ENCODE results near the gene RMDN3. TPM values are rescaled to one million over a fixed set of nuclear protein-coding genes. Genes with fewer than 3 reads are reported as not detected.

RMDN3 gene
- total RNA-seq, 2 donors from 2014 or later: 18.5 to 23.1 TPM

- no peaks in the 10 kb centered on the region for H3K9me3 Mint-ChIP-seq
- H3K27ac Mint-ChIP-seq: peak overlapping the region; percentile 3 to 75
- peaks cover 12 to 13% of the 10 kb centered on the region in 2 donors for H3K36me3 Mint-ChIP-seq
- DNase-seq (ENCODE audit: low spot score in 2 of 2) (no peak), ATAC-seq (peak; percentile 70 to 85)
These were observed 21.6 kb upstream of the RMDN3 start for GRCh38 chr15:40776537-40777141.

DNA sequence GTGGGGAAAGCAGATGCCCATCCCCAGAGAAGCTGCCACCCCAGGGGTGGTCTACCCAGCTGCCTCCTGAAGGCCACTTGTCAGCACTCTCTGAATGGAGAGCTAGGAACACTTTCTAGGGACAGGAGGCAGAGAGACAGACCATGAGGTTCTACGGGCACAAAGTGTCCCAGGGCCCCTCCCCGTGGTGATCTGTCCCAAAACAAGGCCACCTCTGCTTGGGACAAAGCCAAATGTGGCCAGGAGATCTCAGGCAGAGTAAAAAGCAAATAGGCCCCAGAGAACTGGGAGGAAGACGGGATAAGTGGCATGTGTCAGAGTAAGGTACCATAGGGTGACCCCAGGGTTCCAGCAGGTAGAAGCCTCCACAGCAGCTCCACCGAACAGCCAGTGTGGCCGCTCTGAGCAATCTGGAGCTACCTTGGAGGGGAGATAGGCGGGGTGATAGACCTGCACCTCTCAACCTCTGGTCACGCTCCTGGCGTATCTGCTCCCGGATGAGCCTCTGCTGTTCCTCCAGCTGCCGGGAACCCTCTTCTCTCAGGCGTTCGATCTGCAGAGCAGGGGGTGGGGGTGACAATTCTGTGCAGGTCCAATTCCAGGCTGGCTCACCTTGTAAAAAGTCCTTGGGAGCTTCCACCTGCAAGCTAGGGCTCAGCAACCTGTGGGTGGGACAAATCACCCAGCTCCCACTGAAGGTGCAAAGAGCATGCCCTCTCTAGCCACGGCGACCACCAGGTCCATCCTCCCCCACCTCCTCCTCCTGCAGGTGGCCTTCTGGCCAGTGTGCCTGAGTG is 20.9 kb upstream of the RMDN3 start:
- DNase-seq (ENCODE audit: low spot score in 2 of 2) (no peak), ATAC-seq (no peak)
- no peaks in the 10 kb centered on the region for H3K9me3 Mint-ChIP-seq
- H3K27ac Mint-ChIP-seq: peak overlapping the region; percentile 3 to 75
- H3K36me3 Mint-ChIP-seq: peaks cover 12 to 13% of the 10 kb centered on the region in 2 donors

DNA sequence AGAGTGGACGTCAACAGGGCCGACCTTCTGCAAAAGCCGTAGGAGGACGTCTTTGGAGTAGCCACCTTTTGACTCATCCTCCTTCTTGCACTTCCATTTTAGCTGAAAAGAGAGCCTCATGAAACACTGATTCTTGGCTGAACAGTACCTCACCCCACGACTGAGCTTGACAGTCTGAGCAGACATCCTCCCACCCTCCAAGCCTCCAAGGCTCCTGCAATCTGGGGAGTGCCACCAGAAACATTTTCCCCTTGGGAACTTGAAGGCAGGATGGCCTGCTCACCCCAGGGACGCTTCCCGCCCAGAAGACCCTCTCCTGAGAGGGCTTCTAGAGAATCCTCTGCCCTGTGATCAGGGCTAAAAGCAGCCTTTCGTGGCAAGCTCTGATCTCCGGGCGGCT is 20.0 kb upstream of the RMDN3 start:
- no peaks in the 10 kb centered on the region for H3K9me3 Mint-ChIP-seq
- DNase-seq (ENCODE audit: low spot score in 2 of 2): no peak
- H3K36me3 Mint-ChIP-seq: peaks cover 12 to 13% of the 10 kb centered on the region in 2 donors
- ATAC-seq: no peak
- H3K27ac Mint-ChIP-seq: peak overlapping the region in 1 of 2 donors; percentile 64

DNA sequence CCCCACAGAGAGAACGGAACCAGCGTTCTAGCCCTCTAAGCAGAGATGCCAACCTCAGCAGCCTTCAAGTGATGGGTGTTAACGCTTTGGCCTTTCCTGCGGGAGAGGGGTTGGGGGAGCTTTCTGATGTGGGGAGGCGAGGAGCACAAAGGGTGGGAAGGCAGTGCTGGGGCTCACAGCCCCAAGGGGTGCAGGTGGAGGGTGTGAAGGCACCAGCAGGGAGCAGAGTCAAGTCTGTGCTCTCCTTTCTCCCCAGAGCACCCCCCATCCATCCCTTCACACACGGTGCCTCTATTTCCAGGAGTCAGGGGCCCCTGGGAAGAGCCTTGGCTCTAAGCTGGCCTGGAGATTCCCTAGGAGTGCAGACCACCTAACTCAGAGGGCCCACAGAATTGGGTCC is 18.8 kb upstream of the RMDN3 start:
- ATAC-seq (no peak), DNase-seq (ENCODE audit: low spot score in 2 of 2) (no peak)
- no peaks in the 10 kb centered on the region for H3K9me3 Mint-ChIP-seq
- H3K27ac Mint-ChIP-seq: peak overlapping the region in 1 of 2 donors; percentile 64
- peaks cover 6 to 8% of the 10 kb centered on the region in 2 donors for H3K36me3 Mint-ChIP-seq

GRCh38 chr15:40773496-40773895 is 18.4 kb upstream of the RMDN3 start:
- H3K36me3 Mint-ChIP-seq: peaks cover 6 to 8% of the 10 kb centered on the region in 2 donors
- H3K9me3 Mint-ChIP-seq: no peaks in the 10 kb centered on the region
- peak overlapping the region in 1 of 2 donors; percentile 55 for H3K27ac Mint-ChIP-seq
- ATAC-seq (no peak), DNase-seq (ENCODE audit: low spot score in 2 of 2) (no peak)

- Mint-ChIP-seq H3K9me3 (no peaks in the 10 kb centered on the region), H3K27ac (no peak overlapping the region), H3K36me3 (peaks cover 6% of the 10 kb centered on the region in 2 donors)
- DNase-seq (ENCODE audit: low spot score in 2 of 2) (no peak), ATAC-seq (no peak)
These were observed 17.0 kb upstream of the RMDN3 start for GRCh38 chr15:40772014-40772413.

GRCh38 chr15:40771242-40771641 is 16.2 kb upstream of the RMDN3 start:
- Mint-ChIP-seq H3K27ac (peak overlapping the region in 1 of 2 donors; percentile 44), H3K9me3 (no peaks in the 10 kb centered on the region), H3K36me3 (no peaks in the 10 kb centered on the region)
- ATAC-seq: no peak
- DNase-seq (ENCODE audit: low spot score in 2 of 2): no peak

- DNase-seq (ENCODE audit: low spot score in 2 of 2): no peak
- Mint-ChIP-seq H3K36me3 (no peaks in the 10 kb centered on the region), H3K27ac (peak overlapping the region; percentile 84 to 88), H3K9me3 (no peaks in the 10 kb centered on the region)
- ATAC-seq: no peak
These were observed 15.2 kb upstream of the RMDN3 start for GRCh38 chr15:40770147-40770721.

- ATAC-seq (peak; percentile 63 to 76), DNase-seq (ENCODE audit: low spot score in 2 of 2) (peak; percentile 50 to 79)
- H3K36me3 Mint-ChIP-seq: no peaks in the 10 kb centered on the region
- H3K9me3 Mint-ChIP-seq: no peaks in the 10 kb centered on the region
- H3K27ac Mint-ChIP-seq: peak within 1 kb of the TSS; percentile 88 to 94
These were observed 14.5 kb upstream of the RMDN3 start, which contains the start of gene C15orf62 for GRCh38 chr15:40769274-40770146. C15orf62 (plus strand) TSS chr15:40769980; CDS start chr15:40770496, 516 bp downstream.

DNA sequence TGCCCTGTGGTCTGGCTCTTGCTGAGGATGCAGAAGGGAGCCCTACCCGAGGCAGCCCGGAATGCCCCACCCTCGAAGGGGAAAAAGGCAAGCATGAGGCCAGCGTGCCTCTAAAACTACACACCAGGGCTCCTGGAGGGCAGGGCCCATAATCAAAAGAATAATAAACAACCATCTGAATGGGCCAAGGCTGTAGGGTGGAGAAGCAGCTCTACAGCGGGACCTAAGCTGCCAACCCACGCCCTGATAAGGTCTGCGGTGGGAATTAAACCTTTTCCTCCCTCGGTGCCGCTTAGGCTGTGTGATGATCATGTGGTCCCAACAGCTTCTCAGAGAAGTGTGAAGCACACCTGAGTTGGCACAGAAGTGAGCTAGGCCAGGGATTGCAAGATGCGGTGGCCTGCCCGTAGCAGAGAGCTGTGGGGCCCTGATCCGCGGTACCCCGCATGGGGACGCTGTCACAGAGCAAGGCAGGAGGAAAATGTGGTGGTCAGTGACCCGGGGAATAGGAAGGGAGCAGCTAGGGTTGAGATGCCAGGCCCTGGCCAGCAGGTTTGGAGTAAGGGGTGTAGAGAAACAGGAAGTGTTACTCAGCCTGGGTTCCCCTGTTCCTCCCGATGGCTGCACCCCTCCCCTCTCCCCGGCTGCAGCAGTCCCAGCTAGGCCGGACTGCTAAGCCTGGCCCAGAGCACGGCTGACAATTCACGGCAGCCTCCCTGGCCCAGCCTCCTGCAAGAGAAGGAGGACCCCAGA is 13.6 kb upstream of the RMDN3 start:
- Mint-ChIP-seq H3K27ac (peak overlapping the region; percentile 88 to 94), H3K36me3 (no peaks in the 10 kb centered on the region), H3K9me3 (no peaks in the 10 kb centered on the region)
- ATAC-seq (peak in 1 of 2 donors; percentile 23), DNase-seq (ENCODE audit: low spot score in 2 of 2) (no peak)

DNA sequence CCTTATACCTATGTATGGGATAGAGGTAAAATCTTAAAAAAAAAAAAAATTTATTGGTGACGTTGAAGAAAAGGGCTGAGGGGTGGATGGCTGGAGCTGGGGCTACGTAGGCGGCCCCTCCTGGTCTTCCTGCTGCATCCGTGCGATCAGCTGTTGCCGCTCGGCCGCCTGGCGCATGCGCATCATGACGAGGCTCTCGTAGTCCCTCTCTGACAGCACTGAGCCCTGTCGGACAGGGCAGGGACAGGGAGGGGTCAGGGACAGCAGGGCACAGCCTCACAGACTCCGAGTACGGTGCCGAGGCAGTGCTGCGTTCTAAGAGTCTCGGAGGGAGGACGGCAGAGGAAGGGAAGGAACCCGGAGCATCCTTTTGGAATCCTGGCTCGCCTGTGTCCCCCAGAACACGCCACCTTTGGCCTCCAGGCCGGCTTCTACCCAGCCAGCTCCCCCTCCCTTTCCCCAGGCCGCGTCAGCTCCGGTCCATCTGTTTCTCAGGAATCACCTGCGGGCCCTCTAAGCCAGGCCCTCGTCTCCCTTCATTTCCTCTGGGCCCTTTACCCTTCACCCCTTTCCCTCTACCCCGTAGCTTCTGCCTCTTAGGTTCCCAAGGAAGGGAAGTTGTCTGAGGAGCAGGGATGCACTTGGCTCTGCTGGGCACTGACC is 12.9 kb upstream of the RMDN3 start:
- ATAC-seq (no peak), DNase-seq (ENCODE audit: low spot score in 2 of 2) (no peak)
- no peaks in the 10 kb centered on the region for H3K9me3 Mint-ChIP-seq
- peak overlapping the region in 1 of 2 donors; percentile 88 for H3K27ac Mint-ChIP-seq
- H3K36me3 Mint-ChIP-seq: no peaks in the 10 kb centered on the region

- no peak for ATAC-seq
- no peak overlapping the region for H3K27ac Mint-ChIP-seq
- no peaks in the 10 kb centered on the region for H3K9me3 Mint-ChIP-seq
- no peaks in the 10 kb centered on the region for H3K36me3 Mint-ChIP-seq
- DNase-seq (ENCODE audit: low spot score in 2 of 2): no peak
These were observed 12.1 kb upstream of the RMDN3 start for GRCh38 chr15:40766906-40767837.

- DNase-seq (ENCODE audit: low spot score in 2 of 2) (no peak), ATAC-seq (no peak)
- no peaks in the 10 kb centered on the region for H3K9me3 Mint-ChIP-seq
- H3K27ac Mint-ChIP-seq: peak overlapping the region in 1 of 2 donors; percentile 55
- no peaks in the 10 kb centered on the region for H3K36me3 Mint-ChIP-seq
These were observed 11.3 kb upstream of the RMDN3 start for GRCh38 chr15:40766194-40766815.

DNA sequence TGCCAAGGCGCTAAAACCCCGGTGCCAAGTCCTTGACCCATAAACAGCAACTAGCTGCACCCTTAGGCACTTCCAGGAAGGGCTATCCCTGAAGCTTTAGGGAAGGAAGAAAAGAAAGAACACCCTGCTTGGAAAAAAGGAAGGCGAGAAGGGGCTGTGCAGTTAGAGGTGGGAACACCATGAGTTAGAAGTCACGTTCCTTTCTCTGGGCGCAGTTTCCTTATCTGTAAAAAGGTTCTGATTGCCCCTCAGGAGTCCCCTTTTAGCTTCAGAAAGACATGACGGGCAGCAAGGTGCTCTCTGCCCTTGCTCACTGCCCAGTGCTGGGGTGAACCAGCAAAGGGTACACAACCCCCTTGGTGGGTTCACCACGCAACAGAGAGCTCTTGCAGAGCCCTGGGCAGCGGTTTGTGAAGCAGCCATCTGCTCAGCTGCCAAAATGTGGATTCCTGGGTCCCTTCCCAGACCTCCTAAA is 9.6 kb upstream of the RMDN3 start:
- ATAC-seq (no peak), DNase-seq (ENCODE audit: low spot score in 2 of 2) (no peak)
- H3K9me3 Mint-ChIP-seq: no peaks in the 10 kb centered on the region
- no peaks in the 10 kb centered on the region for H3K36me3 Mint-ChIP-seq
- peak overlapping the region; percentile 62 to 65 for H3K27ac Mint-ChIP-seq

Data from activated naive CD4-positive, alpha-beta T cell treated with anti-CD3 and anti-CD28 coated beads, Interleukin-2, amount 50 U/mL, for 72 hours (primary cell).